Right lobe of liver (tissue), 4 donors: ENCODE results near the gene SEMA3C.
"Not testable (repeated sequence)": the region's sequence is repeated elsewhere in the genome, so short reads cannot be mapped to it uniquely, and the experiment has no call there.

Source experiments
- POLR2A ChIP-seq: fragments of 450-650 bp; IDR thresholded peaks from one replicate; pipeline ENCODE4 v1.6.1; 2017; ENCODE audit warnings: antibody characterized with exemption, mild to moderate bottlenecking
- TF ChIP-seq, protein P1 (sequence below), 4 donors: fragments of 200-600 bp in 3 of 4; fragments of 450-650 bp in 1 of 4; IDR thresholded peaks; one replicate each; pipeline versions ENCODE4 v1.5.1 to v1.8.0; 2016 to 2022; ENCODE audit warnings: antibody characterized with exemption in 4 of 4, mild to moderate bottlenecking in 2 of 4
- donor health status: DM: no; HTN: no; CAD: no.
- donor health status: DM: no; HTN: no; CAD: no.
- donor health status: DM: no; HTN: yes; CAD: no.

DNA sequence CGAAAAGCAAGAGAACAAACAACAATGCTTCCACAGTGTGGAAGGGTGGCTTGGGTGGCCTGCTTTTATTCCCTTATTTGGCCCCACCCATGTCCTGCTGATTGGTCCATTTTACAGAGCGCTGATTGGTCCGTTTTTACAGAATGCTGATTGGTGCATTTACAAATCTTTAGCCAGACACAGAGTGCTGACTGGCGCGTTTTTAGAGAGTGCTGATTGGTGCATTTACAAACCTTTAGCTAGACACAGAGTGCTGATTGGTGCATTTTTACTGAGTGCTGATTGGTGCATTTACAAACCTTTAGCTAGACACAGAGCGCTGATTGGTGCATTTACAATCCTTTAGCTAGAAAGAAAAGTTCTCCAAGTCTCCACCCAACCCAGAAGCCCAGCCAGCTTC, 8.1 kb upstream of the SEMA3C start:
- TF ChIP-seq, protein P1, sequence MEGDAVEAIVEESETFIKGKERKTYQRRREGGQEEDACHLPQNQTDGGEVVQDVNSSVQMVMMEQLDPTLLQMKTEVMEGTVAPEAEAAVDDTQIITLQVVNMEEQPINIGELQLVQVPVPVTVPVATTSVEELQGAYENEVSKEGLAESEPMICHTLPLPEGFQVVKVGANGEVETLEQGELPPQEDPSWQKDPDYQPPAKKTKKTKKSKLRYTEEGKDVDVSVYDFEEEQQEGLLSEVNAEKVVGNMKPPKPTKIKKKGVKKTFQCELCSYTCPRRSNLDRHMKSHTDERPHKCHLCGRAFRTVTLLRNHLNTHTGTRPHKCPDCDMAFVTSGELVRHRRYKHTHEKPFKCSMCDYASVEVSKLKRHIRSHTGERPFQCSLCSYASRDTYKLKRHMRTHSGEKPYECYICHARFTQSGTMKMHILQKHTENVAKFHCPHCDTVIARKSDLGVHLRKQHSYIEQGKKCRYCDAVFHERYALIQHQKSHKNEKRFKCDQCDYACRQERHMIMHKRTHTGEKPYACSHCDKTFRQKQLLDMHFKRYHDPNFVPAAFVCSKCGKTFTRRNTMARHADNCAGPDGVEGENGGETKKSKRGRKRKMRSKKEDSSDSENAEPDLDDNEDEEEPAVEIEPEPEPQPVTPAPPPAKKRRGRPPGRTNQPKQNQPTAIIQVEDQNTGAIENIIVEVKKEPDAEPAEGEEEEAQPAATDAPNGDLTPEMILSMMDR (IDR thresholded peaks at IDR 0.05) = not testable (repeated sequence)
- not testable (repeated sequence) for TF ChIP-seq POLR2A
